Renal pelvis (tissue), 4 donors: ENCODE measurements around the gene RFT1. TPM values are rescaled to one million over a fixed set of nuclear protein-coding genes. Genes with fewer than 3 reads are reported as not detected.

ENCODE experiments used
- DNase-seq: peaks from one replicate; pipeline ENCODE4 v3.0.0-alpha.2; 2013
- polyA plus RNA-seq, 3 donors: library from polyadenylated mRNA; unstranded; fragments of 120-200 nt; gene quantifications; one replicate each; pipeline ENCODE4 v1.2.1, GENCODE V29; 2013; ENCODE audit not compliant: insufficient read length in 3 of 3

RFT1 gene
- polyA plus RNA-seq, 3 donors: 24.8 to 28.1 (median 25.9) TPM

DNA sequence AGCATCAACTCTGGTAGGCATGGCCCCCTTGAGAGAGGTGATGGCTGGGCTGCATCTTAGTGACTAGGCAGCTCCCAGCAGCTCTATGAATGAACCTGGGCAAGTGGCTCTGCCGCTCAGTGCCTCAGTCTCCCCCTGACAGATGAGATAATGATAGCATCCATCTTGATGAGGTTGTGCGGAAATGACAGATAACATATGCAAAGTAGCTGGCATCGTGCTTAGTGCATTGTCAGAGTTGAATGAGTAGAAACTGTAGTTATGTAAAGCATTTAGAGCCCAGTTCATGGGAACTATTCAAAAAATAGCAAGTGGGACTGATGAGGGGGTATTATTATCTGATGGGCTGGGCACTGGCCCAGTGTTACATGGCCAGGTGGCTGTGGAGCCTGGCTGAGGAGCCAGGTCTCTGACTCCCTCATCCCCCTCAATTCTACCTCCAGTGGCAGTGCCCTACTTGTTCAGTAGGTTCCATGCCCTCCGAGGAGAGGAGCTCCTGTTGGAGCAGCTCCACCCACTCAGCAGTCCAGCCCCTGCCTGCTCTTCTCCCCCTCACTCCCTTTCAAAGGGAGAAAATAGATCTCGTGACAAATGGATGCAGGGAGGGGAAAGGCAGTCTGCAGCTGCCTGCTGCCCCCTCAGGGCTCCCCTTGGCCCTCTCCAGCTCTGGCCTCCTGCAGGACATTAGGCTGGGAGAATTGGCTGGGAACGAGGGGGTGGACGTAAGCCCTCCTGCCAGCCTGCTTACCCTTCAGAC lies 37.4 kb upstream of the RFT1 start:
- no peak for DNase-seq

DNA sequence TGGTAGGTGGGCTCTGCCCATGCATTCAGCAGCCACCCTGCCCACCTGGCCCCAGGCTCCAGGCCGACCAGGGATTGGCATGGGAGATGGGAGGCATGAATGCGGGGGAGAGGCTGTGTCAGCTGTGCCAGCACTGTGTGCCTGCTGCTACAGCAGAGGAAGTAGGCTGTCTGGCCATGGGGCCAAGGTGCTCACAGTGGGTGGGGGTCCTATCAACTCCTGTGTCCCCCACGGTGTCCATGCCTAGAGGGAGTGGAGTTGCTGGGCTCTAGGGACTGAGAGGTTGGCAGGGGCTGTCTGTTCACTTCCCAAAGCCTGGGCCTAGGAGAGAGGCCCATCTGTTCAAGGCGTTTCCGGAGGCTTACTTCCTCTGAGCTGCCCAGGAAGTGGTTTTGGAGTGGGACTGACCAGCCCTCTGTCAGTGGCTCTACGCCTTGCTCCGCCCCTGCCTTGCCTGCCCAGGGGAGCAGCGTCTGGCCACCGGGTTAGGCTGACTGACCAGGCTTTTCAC lies 36.6 kb upstream of the RFT1 start:
- no peak for DNase-seq

DNA sequence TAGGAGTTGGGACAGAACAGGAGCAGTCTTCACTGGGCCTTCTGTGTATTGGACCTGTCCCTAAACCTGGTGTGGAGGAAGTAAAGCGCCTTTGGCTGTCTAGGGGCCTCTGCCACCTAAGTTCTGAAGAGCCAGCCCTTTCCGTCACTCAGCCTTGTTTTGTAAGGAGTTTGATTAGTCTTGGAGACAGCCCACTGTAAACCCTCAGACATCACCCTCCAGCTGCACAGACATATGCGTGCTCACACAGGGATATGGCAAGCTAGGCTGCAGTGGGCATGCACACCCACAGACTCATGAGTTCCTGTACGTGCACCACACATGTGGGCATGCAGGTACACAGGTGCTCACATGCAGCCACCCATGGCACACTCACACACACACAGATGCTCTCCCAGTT lies 36.0 kb upstream of the RFT1 start:
- DNase-seq: no peak

DNA sequence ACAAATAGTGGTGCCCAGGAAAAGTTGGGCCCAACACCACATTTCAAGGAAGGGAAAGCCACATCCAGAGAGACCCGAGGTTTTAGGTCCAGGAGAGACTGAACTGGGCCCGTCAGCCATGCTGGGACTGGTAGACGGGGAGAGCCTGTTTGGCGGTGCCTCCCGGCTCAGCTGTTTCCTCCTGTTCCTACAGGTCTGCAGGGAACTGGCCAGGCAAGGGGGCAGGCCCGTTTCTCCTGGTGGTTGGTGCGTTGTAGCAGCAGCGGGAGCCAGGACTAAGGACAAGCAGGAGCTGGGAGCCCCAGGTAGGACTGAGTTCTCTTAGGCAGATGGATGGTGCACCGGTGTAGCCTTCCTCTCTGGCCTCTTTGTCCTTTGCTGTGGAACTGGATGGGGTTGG lies 34.7 kb upstream of the RFT1 start:
- no peak for DNase-seq

DNA sequence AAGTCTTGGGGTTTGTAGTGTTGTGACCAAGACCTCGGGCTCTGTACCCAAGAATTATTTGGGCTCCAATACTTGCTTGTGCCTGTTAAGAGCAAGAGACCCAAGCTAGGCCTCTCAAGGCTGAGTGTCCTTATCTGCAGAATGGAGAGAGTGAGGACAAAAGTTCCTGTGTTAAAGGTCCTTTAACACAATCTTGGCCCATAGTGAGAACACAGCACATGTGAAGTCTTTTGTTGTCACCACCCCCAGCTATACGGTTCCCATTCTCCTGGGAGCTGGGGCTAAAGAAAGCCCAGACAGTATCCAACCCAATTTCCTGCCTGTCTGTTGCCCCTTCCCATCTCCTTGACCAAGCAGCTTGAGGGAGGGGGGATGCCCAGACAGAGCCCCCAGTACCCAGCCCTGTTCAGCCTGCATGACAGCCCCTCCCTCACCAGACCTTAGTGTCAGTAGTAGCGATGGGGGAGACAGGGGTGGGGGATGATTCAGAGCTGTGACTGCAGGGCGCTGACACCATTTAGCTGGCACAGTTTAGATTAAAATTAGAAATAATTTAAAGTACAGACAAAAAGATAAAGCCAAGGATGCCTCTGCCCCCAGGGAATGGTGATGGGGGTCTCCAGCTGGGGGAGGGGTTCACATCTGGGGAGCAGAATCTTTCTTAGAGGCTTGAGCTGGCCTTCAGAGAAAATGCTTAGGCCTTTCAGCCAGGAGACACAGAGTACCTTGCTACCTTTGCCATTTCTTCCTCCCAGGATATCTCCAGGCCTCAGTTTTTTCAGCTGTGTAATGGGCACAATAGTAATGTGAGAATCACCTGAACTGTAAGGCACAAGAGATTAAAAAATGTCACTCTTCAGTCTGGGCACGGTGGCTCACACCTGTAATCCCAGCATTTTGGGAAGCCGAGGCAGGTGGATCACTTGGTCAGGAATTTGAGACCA lies 33.5 kb upstream of the RFT1 start:
- no peak for DNase-seq

DNA sequence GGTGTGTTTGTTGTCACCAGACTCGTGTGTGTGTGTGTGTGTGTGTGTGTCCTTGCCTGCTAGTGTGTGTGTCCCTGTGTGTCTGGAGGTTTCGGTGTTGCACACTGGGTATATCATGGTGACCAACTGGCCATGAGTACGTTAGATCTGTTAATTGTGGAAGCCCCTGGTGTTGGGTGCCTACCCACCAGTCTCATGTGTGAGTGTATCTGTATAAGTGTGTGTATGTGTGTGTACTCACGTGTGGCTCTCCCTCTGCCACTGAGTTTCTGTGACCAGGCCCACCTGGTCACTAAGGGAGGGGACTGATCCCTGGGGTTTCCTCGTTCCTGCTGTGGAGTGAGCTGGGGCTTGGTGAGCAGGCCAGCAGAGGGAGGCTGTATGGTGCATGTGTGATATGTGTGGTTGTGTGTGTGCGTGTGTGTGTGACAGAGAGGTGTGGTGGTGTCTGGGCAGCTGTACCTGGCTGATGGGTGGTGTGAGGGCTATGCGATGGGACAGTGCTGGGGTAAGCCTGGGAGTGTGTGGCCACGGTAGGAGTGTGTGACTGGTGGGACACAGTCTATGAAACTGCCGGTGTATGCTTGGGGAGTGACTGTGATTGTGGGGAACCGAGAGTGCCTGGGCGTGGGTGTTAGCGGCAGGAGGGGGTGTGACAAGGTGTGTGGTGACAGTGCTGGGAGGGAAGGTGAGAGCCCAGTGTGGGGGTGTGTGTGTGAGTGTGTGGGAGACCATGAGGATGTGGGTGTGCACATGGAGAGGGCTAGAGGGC lies 32.6 kb upstream of the RFT1 start:
- no peak for DNase-seq

DNA sequence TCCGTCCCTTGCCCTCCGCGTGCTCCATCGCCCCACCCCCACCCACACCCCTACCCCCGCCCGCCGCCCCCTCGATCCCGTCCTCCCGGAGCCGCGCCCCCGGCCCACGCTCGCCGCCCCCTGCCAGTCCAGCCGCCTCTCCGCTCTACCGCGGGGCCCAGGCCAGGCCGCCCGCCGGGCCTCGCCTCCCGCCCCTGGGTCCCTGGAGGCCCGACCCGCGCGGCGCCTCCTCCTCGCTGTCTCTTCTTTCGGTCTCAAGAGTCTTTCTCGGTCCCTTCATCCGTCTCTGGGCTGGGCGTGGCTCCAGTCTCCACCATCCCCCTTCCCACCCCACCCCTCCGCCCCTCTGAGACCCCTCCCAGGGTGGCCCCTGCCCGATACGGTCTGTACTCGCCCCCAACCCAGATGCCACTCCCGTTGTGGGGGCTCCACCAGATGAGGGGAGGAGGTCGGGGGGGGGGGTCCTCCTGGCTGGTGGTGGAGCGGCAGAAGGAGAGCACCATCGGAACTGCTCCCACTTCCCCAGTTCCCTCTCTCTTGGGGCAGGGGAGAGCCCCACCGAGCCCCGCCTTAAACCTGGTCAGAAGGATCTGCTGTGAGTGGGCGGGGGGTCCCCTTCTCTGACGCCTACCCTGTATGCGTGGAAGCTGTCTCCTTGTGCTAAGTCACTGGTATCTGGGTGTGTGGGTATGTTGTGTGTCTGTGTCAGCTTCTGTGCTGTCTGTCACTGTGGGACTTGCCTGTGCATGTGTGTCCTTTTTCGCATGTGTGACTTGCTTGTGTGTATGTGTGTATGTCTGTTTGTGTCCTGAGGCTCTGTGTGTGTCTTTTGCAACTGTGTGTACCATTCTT lies 31.8 kb upstream of the RFT1 start:
- DNase-seq: no peak

DNA sequence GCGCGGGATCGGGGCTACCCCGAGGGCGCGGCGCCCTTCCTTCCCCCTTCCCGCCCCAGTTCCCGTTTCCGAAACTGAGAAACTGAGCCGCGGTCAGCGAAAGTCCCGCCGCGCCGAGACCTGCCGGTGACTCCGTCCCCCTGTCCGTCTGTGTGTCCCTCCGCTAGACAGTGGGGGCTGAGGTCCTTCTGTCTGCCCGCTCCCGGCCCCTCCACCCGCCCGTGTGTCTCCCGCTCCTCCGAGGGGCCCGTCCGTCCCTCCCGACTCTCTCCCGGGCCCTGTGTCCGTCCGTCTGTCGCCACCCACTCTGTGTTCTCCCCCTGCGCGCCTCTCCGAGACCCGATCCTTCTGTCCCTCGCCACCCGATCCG lies 31.2 kb upstream of the RFT1 start:
- no peak for DNase-seq

DNA sequence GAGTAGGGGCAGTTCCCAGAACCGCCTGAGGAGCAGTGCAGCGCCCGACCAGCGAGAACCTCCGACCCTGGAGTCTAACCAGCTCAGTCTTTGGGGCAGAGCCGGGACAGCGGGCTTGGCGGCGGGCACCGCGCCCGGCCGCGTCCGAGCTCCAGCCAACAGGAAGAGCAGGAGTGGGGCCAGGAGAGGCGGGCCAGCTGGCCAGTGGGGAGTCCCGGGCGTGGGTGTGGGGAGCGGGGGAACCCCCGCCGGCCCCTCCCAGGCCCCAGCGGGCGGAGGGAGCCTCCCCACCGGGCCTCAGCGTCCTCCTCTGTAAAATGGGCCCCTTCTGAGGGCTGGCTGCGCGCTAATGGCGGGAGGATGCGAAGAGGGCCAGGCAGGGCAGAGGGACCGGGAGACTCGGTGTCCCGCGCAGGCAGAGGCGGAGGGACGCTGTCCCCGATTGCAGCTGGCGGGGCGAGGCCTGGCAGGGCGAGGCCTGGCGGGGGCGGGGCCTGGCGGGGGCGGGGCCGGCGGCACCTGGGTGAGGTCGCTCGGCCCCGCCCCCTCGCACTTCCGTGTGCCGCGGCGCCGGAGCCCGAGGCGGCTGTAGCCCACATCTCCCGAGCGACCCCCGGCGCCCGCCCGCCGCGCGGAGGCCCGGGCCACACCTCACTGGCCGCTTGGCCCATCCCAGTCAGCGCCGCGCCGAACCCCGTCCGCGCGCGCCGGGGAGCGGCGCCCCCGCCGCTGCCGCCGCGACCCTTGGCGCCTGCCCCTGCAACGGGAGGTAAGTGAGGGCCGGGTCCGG lies 30.6 kb upstream of the RFT1 start, which contains the start of gene PRKCD:
Gene PRKCD (plus strand): TSS at position 550 of the 790 bp plus-strand sequence. CDS start 17,214 bp downstream, outside the sequence.
- DNase-seq: no peak

DNA sequence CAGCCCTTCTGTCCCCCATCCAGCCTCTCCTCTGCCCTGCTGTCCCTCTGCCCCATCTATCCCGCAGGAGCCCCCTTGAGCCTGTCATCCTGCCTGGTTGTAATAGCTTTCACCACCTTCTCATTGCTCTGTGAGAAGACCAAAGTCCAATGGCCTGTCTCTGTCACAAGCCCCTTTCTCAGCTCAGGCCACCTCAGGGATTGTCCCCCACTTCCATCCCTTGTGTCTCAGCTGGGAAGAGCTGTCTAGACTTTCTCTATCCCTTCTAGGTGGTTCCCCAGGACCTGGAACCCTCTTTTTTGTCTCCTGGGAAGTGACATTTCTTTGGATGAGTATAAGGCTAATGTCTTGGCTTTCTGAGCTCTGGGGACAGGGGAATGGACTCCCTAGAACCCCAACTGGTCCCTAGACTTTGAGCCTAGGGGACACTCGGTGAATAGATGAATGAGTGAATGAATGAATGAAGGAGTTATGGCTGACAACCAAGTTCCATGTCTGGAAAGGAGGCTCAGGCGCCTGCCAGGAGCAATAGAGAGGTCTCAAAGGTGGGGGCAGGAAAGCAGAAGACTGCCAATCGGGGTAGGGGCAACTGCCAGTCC lies 29.9 kb upstream of the RFT1 start:
- DNase-seq: no peak

DNA sequence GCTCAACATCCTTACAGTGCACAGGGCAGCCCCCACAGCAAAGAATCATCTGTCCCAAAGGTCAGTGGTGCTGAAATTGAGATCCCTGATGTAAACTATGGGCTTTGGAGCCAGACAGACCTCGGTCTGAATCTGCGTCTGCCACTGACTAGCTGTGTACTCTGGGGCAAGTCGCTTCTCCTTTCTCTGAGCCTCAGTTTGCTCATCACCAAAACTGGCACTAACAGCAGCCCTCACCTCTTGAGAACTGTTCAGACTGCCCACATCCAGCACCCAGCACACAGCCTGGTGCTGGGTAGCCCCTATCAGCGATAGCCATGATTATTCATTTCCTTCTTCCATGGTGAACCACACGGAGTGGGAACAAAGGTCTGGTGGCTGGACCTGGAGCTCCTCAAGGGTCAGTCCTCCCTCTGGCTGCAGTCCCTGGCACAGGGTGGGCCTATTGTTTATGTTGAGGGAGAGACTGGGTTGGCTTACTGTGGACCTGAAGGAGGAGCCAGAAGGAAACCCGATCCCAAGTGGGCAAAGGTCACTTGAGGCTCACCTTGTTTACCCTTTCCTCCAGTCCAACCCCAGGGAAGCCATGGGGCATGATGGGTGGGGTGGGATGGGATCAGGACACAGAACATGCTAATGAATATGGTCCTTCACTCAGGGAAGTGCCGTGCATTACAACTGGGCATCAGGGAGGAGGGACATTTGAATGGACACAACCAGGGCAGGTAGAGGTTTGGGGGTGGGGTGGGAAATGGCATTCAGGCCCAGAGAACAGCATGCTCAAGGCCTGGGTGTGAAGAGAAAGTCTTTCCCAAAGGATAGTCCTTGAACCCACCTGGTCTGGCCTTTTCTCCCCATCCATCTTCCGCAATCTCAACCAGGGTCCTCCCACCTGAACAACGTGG lies 29.2 kb upstream of the RFT1 start:
- DNase-seq: no peak

DNA sequence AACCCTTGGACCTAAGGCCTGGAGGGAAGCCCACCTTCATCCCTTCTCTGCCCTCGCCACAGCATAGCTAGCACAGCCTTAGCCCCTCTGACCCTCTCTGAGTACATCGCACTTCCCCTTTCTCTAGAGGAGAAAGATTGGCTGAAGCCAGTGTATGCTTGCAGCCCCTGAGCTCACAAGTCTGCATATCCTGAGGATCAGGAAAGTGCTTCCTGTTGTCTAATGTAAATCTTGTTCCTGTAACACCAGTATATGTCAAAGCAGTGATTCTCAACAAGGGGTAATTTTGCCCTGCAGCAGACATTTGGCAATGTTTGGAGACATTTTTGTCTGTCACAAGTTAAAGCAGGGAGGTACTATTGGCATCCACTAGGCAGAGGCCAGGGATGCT lies 28.5 kb upstream of the RFT1 start:
- DNase-seq: no peak

DNA sequence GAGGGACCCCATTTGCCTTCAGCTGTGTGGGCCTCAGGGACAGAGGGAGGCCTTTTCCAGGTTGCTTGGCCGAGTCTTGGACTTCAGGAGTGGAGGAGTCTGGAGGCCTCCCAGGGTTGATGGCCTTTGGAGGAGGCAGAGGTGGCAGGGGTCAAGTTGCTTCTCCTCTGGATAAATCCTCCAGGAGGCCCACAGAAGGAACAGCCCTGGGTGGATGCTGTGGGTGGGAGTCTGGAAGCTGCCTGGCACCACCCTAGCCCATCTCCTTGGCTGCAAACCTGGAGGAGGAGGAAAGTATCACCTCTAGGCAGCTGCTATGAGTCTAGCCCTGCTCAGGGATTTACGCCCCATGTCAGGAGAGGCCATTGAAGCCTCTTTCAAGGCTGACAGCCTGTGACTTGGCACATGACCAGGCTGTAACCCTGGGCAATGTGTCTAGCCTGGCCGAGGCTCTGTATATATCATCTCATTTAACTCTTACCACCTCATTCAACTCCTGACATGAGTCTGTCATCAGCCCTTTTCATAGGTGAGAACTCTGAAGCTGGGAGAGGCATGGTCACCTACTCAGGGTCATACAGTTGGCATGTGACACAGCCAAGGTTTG lies 27.8 kb upstream of the RFT1 start:
- DNase-seq: no peak

DNA sequence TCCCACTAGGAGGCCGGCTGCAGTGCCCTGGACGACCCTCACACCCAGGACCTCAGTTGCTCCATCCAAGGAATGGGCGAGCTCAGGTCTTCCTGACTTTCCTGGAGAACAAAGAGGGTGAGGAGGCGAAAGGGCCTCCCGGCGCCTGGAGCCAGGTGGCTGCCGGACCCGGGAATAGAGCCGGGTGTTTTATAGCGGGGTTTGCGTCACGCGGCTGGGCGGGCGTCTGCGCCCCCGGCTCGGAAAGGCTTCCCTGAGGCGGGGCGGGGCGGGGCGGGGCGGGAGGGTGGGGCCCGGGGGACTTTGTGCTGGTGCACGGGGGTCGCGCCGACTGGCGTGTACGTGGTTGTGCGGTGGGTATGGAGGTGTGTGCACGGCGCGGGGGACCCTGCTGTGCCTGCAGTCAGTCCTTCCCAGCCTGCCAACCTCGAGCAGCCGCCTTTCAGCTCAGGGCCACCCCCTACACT lies 26.2 kb upstream of the RFT1 start:
- DNase-seq: no peak

DNA sequence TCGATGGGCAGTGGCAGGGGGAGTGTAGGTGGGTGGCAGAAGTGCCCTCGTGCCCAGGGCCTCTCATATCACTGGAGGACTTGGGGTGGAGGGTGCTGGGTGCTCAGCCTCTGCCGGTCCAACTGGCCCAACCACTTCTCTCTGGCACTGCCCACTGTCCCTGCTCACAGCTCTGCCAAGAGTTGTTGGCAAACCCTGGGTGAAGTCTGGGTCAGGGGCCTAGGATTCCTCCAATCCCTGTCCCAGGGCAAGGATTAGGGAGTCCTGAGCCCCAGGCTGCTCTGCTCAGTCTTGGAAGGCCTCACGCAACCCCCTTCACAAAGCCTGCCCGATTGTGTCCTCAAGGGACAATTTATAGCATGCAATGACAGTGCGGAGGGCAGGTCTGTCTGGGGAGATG lies 25.5 kb upstream of the RFT1 start:
- DNase-seq: no peak

DNA sequence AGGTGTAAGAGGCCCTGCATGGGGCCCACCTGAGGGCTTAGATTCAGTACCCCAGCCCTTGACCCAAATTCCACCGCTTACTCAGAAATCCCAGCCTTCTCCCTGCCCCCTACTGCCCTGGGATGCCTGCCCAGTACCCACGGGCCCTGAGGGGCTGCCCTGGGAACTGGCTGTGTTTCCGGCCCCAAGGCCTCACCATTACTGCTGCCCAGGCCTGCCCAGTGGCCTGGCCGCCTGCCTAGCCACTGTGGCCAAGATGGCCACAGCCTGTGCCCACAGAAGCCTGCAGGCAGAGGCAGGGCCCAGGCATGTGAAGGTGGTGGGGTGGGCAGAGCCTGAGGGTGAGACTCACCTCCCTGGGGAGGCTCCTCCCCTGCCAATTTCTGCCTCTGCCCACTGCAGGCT lies 24.6 kb upstream of the RFT1 start:
- no peak for DNase-seq

DNA sequence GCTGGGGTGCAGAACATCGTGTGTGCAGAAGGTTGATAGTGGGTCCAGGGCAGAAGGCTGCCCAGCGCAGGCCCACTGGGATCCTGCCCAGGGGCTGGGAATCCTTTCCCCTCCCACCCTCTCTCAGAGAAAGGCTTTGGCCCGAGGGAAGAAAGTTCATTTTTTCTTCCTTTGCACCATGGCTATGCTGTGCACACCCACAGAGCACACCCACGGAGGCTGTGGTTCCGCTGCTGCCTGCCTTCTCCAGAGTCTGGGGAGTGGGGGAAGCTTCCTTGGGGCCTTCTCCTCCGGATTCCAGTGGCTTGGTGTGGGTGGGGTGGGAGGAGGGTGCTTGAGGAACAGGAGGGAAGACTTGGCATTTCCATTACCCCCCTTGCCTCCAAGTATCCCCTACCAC lies 23.7 kb upstream of the RFT1 start:
- no peak for DNase-seq

DNA sequence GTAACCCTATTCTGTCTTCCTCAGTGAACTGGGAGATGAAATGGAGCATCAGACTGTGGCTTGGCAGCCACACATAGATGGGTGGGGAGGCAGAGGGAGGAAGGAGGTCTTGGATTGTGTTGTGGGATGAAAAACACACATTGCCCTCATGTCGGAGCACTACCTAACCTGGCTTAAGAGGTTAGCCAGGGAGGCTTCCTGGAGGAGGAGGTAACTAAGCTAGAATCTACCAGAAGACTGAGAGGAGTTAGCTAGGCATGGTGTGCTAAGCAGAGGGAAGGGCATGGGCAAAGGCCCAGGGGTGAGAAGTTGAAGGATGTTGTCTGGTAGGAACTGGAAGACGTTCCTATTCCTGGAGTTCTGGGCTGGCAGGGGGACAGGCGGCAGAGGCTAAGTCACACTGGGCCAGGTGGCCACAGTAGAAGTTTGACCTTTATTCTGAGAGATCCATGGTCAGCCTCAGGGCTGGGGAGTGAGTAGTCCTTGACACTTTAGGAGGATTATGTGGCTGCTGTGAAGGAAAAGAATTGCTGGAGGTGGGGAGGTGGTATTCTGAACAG lies 23.1 kb upstream of the RFT1 start:
- no peak for DNase-seq
